ENCODE data around the gene MISP. TPM values are rescaled to one million over a fixed set of nuclear protein-coding genes. Genes with fewer than 3 reads are reported as not detected.
A peak's percentile ranks its signal among the peaks of the same experiment; 100 is the strongest.

MISP gene
- total and polyA plus RNA-seq, 9 of the 15 experiments (the other 6 are each of a cell fraction or from before 2014, with no cell fraction given), result 0.04 to 0.29 (median 0.05) TPM; not detected in 5

DNA sequence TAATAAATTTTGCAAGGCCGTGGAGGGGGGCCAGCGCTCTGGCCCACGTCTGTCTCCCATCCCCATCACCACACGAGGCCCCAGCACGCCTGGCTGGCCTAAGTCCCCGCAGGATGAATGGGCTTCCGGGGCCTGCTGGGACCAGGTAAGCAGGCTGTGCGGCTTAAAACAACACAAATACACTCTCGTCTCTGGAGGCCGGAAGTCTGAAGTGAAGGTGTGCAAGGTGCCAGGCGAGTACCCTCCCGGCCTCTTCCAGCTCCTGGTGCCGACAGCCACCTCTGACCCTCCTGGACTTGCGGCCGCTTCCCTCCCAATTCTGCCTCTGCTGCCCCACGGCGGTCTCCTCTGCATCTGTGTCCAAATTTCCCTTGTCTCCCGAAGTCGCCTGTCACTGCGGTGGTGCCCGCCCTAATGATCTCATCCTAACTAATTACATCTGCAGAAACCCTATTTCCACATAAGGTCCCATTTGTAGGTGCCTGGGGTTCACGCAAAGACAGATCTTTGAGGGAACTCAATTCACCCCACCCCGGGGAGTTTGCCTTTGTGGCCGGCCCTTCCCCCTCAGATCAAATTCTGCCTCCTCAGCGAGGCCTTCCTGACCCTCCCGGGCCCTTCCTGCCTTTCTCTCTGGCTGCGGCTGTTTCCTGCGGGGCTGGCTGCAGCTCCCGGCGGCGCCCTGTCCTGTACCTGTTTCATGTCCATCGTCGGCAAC, 38.2 kb downstream of the MISP start (continued):
- TF ChIP-seq MYBL2 (IDR thresholded peaks at IDR 0.05; ENCODE audit: low read depth), result no peak
- no peak for TF ChIP-seq MYBL2 (CRISPR knock-in tag; IDR thresholded peaks at IDR 0.05; ENCODE audit: borderline replicate concordance)
- TF ChIP-seq ZNF146 (CRISPR knock-in tag; IDR thresholded peaks at IDR 0.05; ENCODE audit: unreplicated experiment), result no peak
- TF ChIP-seq NFE2 (IDR thresholded peaks at IDR 0.05; ENCODE audit: low read depth), result 0 out of 2 replicates have a peak, but pooled peaks have one; percentile 2
- 0 out of 2 replicates have a peak, but pooled peaks have one; percentile 14 for TF ChIP-seq RNF2 (IDR thresholded peaks at IDR 0.05)
- no peak for TF ChIP-seq DIDO1 (tag; IDR thresholded peaks at IDR 0.05; ENCODE audit: low read depth)
- no peak for TF ChIP-seq ZC3H11A (IDR thresholded peaks at IDR 0.05; ENCODE audit: low read depth, low read length)
- no peak for TF ChIP-seq ZNF717 (CRISPR knock-in tag; IDR thresholded peaks at IDR 0.05)
- peak; percentile 35 for TF ChIP-seq POLR2B (IDR thresholded peaks at IDR 0.05; ENCODE audit: low read depth, partially characterized antibody)
- TF ChIP-seq MAFK (IDR thresholded peaks at IDR 0.05; ENCODE audit: low read length), result no peak
- TF ChIP-seq, protein P1, sequence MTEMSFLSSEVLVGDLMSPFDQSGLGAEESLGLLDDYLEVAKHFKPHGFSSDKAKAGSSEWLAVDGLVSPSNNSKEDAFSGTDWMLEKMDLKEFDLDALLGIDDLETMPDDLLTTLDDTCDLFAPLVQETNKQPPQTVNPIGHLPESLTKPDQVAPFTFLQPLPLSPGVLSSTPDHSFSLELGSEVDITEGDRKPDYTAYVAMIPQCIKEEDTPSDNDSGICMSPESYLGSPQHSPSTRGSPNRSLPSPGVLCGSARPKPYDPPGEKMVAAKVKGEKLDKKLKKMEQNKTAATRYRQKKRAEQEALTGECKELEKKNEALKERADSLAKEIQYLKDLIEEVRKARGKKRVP (CRISPR knock-in tag; IDR thresholded peaks at IDR 0.05), result 0 out of 2 replicates have a peak, but pooled peaks have one; percentile 2
- TF ChIP-seq, protein P2, sequence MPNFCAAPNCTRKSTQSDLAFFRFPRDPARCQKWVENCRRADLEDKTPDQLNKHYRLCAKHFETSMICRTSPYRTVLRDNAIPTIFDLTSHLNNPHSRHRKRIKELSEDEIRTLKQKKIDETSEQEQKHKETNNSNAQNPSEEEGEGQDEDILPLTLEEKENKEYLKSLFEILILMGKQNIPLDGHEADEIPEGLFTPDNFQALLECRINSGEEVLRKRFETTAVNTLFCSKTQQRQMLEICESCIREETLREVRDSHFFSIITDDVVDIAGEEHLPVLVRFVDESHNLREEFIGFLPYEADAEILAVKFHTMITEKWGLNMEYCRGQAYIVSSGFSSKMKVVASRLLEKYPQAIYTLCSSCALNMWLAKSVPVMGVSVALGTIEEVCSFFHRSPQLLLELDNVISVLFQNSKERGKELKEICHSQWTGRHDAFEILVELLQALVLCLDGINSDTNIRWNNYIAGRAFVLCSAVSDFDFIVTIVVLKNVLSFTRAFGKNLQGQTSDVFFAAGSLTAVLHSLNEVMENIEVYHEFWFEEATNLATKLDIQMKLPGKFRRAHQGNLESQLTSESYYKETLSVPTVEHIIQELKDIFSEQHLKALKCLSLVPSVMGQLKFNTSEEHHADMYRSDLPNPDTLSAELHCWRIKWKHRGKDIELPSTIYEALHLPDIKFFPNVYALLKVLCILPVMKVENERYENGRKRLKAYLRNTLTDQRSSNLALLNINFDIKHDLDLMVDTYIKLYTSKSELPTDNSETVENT (CRISPR knock-in tag; IDR thresholded peaks at IDR 0.05), result 0 out of 2 replicates have a peak, but pooled peaks have one; percentile 15
- TF ChIP-seq MXI1 (IDR thresholded peaks at IDR 0.05; ENCODE audit: low read depth, low read length), result no peak
- TF ChIP-seq, protein P3, sequence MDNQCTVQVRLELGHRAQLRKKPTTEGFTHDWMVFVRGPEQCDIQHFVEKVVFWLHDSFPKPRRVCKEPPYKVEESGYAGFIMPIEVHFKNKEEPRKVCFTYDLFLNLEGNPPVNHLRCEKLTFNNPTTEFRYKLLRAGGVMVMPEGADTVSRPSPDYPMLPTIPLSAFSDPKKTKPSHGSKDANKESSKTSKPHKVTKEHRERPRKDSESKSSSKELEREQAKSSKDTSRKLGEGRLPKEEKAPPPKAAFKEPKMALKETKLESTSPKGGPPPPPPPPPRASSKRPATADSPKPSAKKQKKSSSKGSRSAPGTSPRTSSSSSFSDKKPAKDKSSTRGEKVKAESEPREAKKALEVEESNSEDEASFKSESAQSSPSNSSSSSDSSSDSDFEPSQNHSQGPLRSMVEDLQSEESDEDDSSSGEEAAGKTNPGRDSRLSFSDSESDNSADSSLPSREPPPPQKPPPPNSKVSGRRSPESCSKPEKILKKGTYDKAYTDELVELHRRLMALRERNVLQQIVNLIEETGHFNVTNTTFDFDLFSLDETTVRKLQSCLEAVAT (IDR thresholded peaks at IDR 0.05), result peak in 1 of 2 experiments; percentile 21; a peak in 1 of 4 replicates
- TF ChIP-seq, protein P4, sequence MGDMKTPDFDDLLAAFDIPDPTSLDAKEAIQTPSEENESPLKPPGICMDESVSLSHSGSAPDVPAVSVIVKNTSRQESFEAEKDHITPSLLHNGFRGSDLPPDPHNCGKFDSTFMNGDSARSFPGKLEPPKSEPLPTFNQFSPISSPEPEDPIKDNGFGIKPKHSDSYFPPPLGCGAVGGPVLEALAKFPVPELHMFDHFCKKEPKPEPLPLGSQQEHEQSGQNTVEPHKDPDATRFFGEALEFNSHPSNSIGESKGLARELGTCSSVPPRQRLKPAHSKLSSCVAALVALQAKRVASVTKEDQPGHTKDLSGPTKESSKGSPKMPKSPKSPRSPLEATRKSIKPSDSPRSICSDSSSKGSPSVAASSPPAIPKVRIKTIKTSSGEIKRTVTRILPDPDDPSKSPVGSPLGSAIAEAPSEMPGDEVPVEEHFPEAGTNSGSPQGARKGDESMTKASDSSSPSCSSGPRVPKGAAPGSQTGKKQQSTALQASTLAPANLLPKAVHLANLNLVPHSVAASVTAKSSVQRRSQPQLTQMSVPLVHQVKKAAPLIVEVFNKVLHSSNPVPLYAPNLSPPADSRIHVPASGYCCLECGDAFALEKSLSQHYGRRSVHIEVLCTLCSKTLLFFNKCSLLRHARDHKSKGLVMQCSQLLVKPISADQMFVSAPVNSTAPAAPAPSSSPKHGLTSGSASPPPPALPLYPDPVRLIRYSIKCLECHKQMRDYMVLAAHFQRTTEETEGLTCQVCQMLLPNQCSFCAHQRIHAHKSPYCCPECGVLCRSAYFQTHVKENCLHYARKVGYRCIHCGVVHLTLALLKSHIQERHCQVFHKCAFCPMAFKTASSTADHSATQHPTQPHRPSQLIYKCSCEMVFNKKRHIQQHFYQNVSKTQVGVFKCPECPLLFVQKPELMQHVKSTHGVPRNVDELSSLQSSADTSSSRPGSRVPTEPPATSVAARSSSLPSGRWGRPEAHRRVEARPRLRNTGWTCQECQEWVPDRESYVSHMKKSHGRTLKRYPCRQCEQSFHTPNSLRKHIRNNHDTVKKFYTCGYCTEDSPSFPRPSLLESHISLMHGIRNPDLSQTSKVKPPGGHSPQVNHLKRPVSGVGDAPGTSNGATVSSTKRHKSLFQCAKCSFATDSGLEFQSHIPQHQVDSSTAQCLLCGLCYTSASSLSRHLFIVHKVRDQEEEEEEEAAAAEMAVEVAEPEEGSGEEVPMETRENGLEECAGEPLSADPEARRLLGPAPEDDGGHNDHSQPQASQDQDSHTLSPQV (IDR thresholded peaks at IDR 0.05), result peak; percentile 80
- no peak for TF ChIP-seq THRAP3 (IDR thresholded peaks at IDR 0.05; ENCODE audit: borderline replicate concordance)
- TF ChIP-seq, protein P5, sequence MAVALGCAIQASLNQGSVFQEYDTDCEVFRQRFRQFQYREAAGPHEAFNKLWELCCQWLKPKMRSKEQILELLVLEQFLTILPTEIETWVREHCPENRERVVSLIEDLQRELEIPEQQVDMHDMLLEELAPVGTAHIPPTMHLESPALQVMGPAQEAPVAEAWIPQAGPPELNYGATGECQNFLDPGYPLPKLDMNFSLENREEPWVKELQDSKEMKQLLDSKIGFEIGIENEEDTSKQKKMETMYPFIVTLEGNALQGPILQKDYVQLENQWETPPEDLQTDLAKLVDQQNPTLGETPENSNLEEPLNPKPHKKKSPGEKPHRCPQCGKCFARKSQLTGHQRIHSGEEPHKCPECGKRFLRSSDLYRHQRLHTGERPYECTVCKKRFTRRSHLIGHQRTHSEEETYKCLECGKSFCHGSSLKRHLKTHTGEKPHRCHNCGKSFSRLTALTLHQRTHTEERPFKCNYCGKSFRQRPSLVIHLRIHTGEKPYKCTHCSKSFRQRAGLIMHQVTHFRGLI (CRISPR knock-in tag; IDR thresholded peaks at IDR 0.05), result no peak
- TF ChIP-seq DMBX1 (CRISPR knock-in tag; IDR thresholded peaks at IDR 0.05; ENCODE audit: borderline replicate concordance), result 0 out of 2 replicates have a peak, but pooled peaks have one; percentile 17
